Mucosa of descending colon (tissue), 3 donors: ENCODE results near the gene TBRG1. TPM values are rescaled to one million over a fixed set of nuclear protein-coding genes. Genes with fewer than 3 reads are reported as not detected.
A peak's percentile ranks its signal among the peaks of the same experiment; 100 is the strongest.

Source experiments
- ATAC-seq: fragments of 200-7000 bp; cut with Tn5 transposase; one replicate; pipeline ENCODE4 v1.9.1; 2020; ENCODE audit warnings: mild to moderate bottlenecking, moderate library complexity
- DNase-seq, 3 donors: peaks; one replicate each; pipeline ENCODE4 v3.0.0-alpha.2; 2020
- H3K36me3 ChIP-seq: fragments of 200-600 bp; one replicate; pipeline ENCODE4 v1.8.0; 2021; ENCODE audit warnings: low read depth, mild to moderate bottlenecking
- H3K4me1 ChIP-seq: fragments of 200-600 bp; one replicate; pipeline ENCODE4 v1.8.0; 2021; ENCODE audit warnings: low read depth, mild to moderate bottlenecking
- H3K4me3 ChIP-seq: fragments of 200-600 bp; one replicate; pipeline ENCODE4 v1.8.0; 2021; ENCODE audit warnings: mild to moderate bottlenecking
- H3K9me3 ChIP-seq: fragments of 200-600 bp; one replicate; pipeline ENCODE4 v1.8.0; 2021; ENCODE audit warnings: mild to moderate bottlenecking
- CTCF ChIP-seq: fragments of 200-600 bp; IDR thresholded peaks from one replicate; pipeline ENCODE4 v1.8.0; 2022; ENCODE audit warnings: antibody characterized with exemption, mild to moderate bottlenecking
- intact Hi-C, 2 donors: fragments of 100-400 bp; cut with DNase I in 1 of 2; cut with micrococcal nuclease in 1 of 2; formaldehyde crosslinking; loops; one replicate each; pipeline versions ENCODE4 v1.11.0 to v1.11.1; 2022; cut with DNase I, micrococcal nuclease
- total RNA-seq, 3 donors: library from RNA; stranded (reverse); fragmentation: NEBNext Ultra II Directional in 2 of 3; extraction: Animal tissue kit (Norgen Biotek cat#: 25700) in 2 of 3; gene quantifications; one replicate each; pipeline versions ENCODE4 v1.2.1 to v1.2.4, GENCODE V29; 2021 to 2023
- donor health status: DM: no; HTN: no; CAD: no; lungs with moderate emphysema.
- donor health status: DM: no; HTN: no; CAD: no.
- donor health status: DM: no; HTN: yes; CAD: no.

TBRG1 gene
- total RNA-seq, 3 donors from 2014 or later: 26.6 to 45.8 (median 41.8) TPM

- Histone ChIP-seq H3K4me1 (peaks cover 9% of the 10 kb centered on the region), H3K36me3 (no peaks in the 10 kb centered on the region), H3K9me3 (no peaks in the 10 kb centered on the region), H3K4me3 (no peak overlapping the region)
- DNase-seq (peak in 1 of 3 donors; percentile 27), ATAC-seq (peak; percentile 90)
- no peak for TF ChIP-seq CTCF
- intact Hi-C loops: loop anchor here in 1 of 2 donors (2.0 kb wide), 1 partner anchor 169 kb away; no protein-coding TSS in a partner anchor
Observed at GRCh38 chr11:124583781-124584180, 38.9 kb upstream of the TBRG1 start.

DNA sequence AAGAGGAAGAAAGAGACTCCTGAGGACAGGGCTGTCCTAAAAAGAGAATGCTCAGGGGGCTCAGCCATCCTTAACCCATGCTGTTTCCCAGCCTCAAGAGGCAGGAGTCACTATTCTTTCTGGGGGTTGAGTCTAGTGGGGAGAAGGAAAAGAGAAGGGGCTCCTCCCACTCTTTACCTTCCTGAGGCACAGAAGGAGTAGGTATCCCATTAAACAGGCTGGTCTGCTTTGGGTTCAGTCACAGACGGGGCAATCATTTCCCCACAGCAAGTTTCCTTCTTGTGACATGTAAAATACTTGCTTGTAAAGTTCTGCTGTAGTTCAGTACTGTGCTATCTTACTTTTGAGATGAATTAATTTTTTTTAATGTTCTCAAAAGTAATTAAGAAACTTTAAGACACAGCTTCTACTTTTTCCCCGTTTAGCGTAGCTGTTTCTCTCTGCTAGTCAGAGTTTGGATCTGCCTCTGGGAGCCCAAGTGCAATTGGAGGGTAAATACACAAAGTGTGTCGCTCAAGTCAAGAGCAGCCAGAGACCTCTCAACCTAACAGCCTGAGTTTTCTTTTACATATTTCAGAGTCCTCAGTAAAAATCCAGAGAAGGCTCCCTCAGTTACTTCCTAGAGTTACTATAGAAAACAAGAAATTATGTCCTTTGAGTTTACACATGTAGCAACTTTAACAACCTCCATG lies 37.8 kb upstream of the TBRG1 start:
- TF ChIP-seq CTCF: no peak
- H3K4me3 ChIP-seq: no peak overlapping the region
- H3K4me1 ChIP-seq: peaks cover 9% of the 10 kb centered on the region
- ATAC-seq (no peak), DNase-seq (no peak)
- intact Hi-C loops: loop anchor here in 1 of 2 donors (2.0 kb wide), 1 partner anchor 170 kb away; no protein-coding TSS in a partner anchor
- no peaks in the 10 kb centered on the region for H3K36me3 ChIP-seq
- H3K9me3 ChIP-seq: no peaks in the 10 kb centered on the region

GRCh38 chr11:124586238-124586860 lies 36.3 kb upstream of the TBRG1 start:
- TF ChIP-seq CTCF: peak; percentile 29
- no peaks in the 10 kb centered on the region for H3K9me3 ChIP-seq
- no peaks in the 10 kb centered on the region for H3K36me3 ChIP-seq
- no peak overlapping the region for H3K4me3 ChIP-seq
- intact Hi-C loops: no loop called here
- ATAC-seq: peak; percentile 49
- peak in 2 of 3 donors; percentile 68 to 85 for DNase-seq
- peaks cover 9% of the 10 kb centered on the region for H3K4me1 ChIP-seq

- intact Hi-C loops: no loop called here
- no peaks in the 10 kb centered on the region for H3K4me1 ChIP-seq
- ATAC-seq (no peak), DNase-seq (no peak)
- no peaks in the 10 kb centered on the region for H3K36me3 ChIP-seq
- no peaks in the 10 kb centered on the region for H3K9me3 ChIP-seq
- no peak for TF ChIP-seq CTCF
- H3K4me3 ChIP-seq: no peak overlapping the region
Observed at GRCh38 chr11:124591430-124591829, 31.2 kb upstream of the TBRG1 start.

GRCh38 chr11:124592627-124593026 lies 30.0 kb upstream of the TBRG1 start:
- H3K4me1 ChIP-seq: no peaks in the 10 kb centered on the region
- H3K9me3 ChIP-seq: no peaks in the 10 kb centered on the region
- DNase-seq (no peak), ATAC-seq (no peak)
- no peaks in the 10 kb centered on the region for H3K36me3 ChIP-seq
- TF ChIP-seq CTCF: no peak
- no peak overlapping the region for H3K4me3 ChIP-seq
- intact Hi-C loops: no loop called here
